Measurements from ENCODE around the gene ZNF579. TPM values are rescaled to one million over a fixed set of nuclear protein-coding genes. Genes with fewer than 3 reads are reported as not detected.

The ZNF579 gene
- total and polyA plus RNA-seq, 2 of the 13 experiments (the other 11 are each of a cell fraction or from before 2014, with no cell fraction given): 2.1 to 2.9 TPM

DNA sequence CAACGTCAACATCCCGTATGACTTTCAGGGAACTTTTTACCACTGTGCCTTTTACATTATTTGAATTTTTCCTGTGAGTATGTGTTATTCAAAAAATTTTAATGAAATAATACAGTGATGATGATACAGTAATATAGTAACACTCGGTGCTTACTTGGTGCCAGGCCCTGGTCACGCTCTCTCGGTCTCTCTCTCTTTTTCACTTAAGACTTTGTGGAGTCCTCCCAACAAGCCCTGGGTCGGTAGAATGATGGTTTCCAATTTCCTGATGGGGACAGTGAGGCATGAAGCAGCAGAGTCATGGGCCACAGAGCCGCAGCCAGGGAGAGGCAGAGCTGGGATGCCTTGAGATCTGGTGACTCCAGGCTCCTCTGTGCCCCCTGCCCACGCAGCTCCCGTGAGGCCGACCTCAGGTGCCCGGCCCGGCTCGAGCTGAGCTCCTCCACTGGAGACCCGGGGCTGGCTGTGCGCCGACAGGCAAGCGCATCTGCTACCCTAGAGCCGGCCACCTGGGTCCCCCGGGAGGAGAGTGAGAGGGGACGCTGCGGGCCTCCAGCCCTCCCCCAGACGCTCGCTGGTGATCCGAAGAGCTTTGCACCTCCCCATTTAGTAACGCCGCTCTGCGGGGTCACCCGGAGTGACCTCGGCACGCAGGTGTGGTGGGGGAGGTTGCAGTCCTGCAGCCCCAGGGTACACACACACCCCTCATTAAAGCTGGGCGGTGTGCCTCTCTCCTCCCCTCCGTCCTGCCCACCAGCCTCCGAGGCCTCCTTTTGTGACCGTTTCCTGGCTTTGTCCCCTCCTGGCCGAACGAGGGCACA is 30.9 kb downstream of the ZNF579 start (continued):
- TF ChIP-seq, protein P1, sequence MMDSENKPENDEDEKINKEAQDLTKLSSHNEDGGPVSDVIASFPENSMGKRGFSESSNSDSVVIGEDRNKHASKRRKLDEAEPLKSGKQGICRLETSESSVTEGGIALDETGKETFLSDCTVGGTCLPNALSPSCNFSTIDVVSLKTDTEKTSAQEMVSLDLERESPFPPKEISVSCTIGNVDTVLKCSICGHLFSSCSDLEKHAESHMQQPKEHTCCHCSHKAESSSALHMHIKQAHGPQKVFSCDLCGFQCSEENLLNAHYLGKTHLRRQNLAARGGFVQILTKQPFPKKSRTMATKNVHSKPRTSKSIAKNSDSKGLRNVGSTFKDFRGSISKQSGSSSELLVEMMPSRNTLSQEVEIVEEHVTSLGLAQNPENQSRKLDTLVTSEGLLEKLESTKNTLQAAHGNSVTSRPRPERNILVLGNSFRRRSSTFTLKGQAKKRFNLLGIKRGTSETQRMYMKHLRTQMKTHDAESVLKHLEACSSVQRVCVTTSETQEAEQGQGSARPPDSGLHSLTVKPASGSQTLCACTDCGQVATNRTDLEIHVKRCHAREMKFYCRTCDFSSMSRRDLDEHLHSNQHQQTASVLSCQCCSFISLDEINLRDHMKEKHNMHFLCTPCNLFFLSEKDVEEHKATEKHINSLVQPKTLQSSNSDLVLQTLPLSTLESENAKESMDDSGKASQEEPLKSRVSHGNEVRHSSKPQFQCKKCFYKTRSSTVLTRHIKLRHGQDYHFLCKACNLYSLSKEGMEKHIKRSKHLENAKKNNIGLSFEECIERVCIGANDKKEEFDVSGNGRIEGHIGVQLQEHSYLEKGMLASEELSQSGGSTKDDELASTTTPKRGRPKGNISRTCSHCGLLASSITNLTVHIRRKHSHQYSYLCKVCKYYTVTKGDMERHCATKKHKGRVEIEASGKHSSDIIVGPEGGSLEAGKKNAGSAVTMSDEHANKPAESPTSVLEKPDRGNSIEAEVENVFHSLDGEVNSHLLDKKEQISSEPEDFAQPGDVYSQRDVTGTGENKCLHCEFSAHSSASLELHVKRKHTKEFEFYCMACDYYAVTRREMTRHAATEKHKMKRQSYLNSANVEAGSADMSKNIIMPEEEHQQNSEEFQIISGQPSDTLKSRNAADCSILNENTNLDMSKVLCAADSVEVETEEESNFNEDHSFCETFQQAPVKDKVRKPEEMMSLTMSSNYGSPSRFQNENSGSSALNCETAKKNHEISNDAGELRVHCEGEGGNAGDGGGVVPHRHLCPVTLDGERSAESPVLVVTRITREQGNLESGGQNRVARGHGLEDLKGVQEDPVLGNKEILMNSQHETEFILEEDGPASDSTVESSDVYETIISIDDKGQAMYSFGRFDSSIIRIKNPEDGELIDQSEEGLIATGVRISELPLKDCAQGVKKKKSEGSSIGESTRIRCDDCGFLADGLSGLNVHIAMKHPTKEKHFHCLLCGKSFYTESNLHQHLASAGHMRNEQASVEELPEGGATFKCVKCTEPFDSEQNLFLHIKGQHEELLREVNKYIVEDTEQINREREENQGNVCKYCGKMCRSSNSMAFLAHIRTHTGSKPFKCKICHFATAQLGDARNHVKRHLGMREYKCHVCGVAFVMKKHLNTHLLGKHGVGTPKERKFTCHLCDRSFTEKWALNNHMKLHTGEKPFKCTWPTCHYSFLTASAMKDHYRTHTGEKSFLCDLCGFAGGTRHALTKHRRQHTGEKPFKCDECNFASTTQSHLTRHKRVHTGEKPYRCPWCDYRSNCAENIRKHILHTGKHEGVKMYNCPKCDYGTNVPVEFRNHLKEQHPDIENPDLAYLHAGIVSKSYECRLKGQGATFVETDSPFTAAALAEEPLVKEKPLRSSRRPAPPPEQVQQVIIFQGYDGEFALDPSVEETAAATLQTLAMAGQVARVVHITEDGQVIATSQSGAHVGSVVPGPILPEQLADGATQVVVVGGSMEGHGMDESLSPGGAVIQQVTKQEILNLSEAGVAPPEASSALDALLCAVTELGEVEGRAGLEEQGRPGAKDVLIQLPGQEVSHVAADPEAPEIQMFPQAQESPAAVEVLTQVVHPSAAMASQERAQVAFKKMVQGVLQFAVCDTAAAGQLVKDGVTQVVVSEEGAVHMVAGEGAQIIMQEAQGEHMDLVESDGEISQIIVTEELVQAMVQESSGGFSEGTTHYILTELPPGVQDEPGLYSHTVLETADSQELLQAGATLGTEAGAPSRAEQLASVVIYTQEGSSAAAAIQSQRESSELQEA (CRISPR knock-in tag; IDR thresholded peaks at IDR 0.05; ENCODE audit: not compliant biosample characterization): no peak
- TF ChIP-seq, protein P2, sequence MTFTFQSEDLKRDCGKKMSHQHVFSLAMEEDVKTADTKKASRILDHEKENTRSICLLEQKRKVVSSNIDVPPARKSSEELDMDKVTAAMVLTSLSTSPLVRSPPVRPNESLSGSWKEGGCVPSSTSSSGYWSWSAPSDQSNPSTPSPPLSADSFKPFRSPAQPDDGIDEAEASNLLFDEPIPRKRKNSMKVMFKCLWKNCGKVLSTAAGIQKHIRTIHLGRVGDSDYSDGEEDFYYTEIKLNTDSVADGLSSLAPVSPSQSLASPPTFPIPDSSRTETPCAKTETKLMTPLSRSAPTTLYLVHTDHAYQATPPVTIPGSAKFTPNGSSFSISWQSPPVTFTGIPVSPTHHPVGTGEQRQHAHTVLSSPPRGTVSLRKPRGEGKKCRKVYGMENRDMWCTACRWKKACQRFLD (CRISPR knock-in tag; IDR thresholded peaks at IDR 0.05; ENCODE audit: borderline replicate concordance): no peak
- peak; percentile 15; the same call in 1 of the 2 replicates for TF ChIP-seq ZNF792 (CRISPR knock-in tag; IDR thresholded peaks at IDR 0.05)
- TF ChIP-seq ESRRA (CRISPR knock-in tag; IDR thresholded peaks at IDR 0.05; ENCODE audit: low read depth): no peak
- TF ChIP-seq CREB1 (IDR thresholded peaks at IDR 0.05): peak; percentile 11; the same call in 1 of the 2 replicates
- no peak for TF ChIP-seq CREB1 (CRISPR knock-in tag; IDR thresholded peaks at IDR 0.05)
- no peak for TF ChIP-seq ZNF746 (CRISPR knock-in tag; IDR thresholded peaks at IDR 0.05)
- no peak for TF ChIP-seq NCOR1 (IDR thresholded peaks at IDR 0.05; ENCODE audit: borderline replicate concordance, low read length)
- peak; percentile 65 for TF ChIP-seq RBFOX2 (IDR thresholded peaks at IDR 0.05; ENCODE audit: low read depth, low read length)
- TF ChIP-seq SOX5 (CRISPR knock-in tag; IDR thresholded peaks at IDR 0.05; ENCODE audit: borderline replicate concordance): peak; percentile 47; the same call in 1 of the 2 replicates
- TF ChIP-seq HNRNPH1 (optimal IDR thresholded peaks at IDR 0.05; ENCODE audit: low read depth, low read length): no peak
- TF ChIP-seq, protein P3, sequence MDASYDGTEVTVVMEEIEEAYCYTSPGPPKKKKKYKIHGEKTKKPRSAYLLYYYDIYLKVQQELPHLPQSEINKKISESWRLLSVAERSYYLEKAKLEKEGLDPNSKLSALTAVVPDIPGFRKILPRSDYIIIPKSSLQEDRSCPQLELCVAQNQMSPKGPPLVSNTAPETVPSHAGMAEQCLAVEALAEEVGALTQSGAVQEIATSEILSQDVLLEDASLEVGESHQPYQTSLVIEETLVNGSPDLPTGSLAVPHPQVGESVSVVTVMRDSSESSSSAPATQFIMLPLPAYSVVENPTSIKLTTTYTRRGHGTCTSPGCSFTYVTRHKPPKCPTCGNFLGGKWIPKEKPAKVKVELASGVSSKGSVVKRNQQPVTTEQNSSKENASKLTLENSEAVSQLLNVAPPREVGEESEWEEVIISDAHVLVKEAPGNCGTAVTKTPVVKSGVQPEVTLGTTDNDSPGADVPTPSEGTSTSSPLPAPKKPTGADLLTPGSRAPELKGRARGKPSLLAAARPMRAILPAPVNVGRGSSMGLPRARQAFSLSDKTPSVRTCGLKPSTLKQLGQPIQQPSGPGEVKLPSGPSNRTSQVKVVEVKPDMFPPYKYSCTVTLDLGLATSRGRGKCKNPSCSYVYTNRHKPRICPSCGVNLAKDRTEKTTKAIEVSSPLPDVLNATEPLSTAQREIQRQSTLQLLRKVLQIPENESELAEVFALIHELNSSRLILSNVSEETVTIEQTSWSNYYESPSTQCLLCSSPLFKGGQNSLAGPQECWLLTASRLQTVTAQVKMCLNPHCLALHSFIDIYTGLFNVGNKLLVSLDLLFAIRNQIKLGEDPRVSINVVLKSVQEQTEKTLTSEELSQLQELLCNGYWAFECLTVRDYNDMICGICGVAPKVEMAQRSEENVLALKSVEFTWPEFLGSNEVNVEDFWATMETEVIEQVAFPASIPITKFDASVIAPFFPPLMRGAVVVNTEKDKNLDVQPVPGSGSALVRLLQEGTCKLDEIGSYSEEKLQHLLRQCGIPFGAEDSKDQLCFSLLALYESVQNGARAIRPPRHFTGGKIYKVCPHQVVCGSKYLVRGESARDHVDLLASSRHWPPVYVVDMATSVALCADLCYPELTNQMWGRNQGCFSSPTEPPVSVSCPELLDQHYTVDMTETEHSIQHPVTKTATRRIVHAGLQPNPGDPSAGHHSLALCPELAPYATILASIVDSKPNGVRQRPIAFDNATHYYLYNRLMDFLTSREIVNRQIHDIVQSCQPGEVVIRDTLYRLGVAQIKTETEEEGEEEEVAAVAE (CRISPR knock-in tag; IDR thresholded peaks at IDR 0.05; ENCODE audit: borderline replicate concordance): no peak
- no peak for TF ChIP-seq SMARCC2 (IDR thresholded peaks at IDR 0.05)
- TF ChIP-seq GATA4 (IDR thresholded peaks at IDR 0.05; ENCODE audit: borderline replicate concordance, low read depth): no peak
- TF ChIP-seq ZNF761 (CRISPR knock-in tag; conservative IDR thresholded peaks at IDR 0.05): no peak
